KMS-11 (cell line): Measurements from ENCODE around the gene REEP5.

Experiments
- H2AFZ ChIP-seq: fragments of 200-600 bp; sonication (generic); 2 replicates; pipeline ENCODE4 v1.6.1; 2016; ENCODE audit warnings: antibody characterized with exemption, mixed run types, low read depth
- H3K27ac ChIP-seq: fragments of 200-600 bp; sonication (generic); 2 replicates; pipeline ENCODE4 v1.6.1; 2016; ENCODE audit warnings: mild to moderate bottlenecking, mixed run types
- H3K27me3 ChIP-seq: fragments of 200-600 bp; sonication (generic); 2 replicates; pipeline ENCODE4 v1.6.1; 2017; ENCODE audit warnings: mild to moderate bottlenecking, low read depth, mixed run types, moderate library complexity; ENCODE audit not compliant: insufficient read depth
- H3K36me3 ChIP-seq: fragments of 200-600 bp; sonication (generic); 2 replicates; pipeline ENCODE4 v1.6.1; 2017; ENCODE audit warnings: mild to moderate bottlenecking, mixed run types; ENCODE audit not compliant: insufficient read depth
- H3K4me1 ChIP-seq: fragments of 200-600 bp; sonication (generic); 2 replicates; pipeline ENCODE4 v1.6.1; 2016; ENCODE audit warnings: mild to moderate bottlenecking, low read depth, mixed run types; ENCODE audit not compliant: poor library complexity, severe bottlenecking
- H3K4me2 ChIP-seq: fragments of 200-600 bp; sonication (generic); 2 replicates; pipeline ENCODE4 v1.7.0; 2016; ENCODE audit warnings: mild to moderate bottlenecking, mixed run types
- H3K4me3 ChIP-seq: fragments of 200-600 bp; sonication (generic); IDR thresholded peaks from 2 replicates; pipeline ENCODE4 v1.6.1; 2017; ENCODE audit warnings: low read depth, low read length, mixed read lengths; ENCODE audit not compliant: insufficient read depth
- H3K79me2 ChIP-seq: fragments of 200-600 bp; sonication (generic); 2 replicates; pipeline ENCODE4 v1.6.1; 2016; ENCODE audit warnings: low read depth, mixed run types; ENCODE audit not compliant: insufficient read depth
- H3K9ac ChIP-seq: fragments of 200-600 bp; sonication (generic); 2 replicates; pipeline ENCODE4 v1.6.1; 2016; ENCODE audit warnings: mild to moderate bottlenecking, mixed run types
- H4K20me1 ChIP-seq: fragments of 200-600 bp; sonication (generic); 2 replicates; pipeline ENCODE4 v1.6.1; 2016; ENCODE audit warnings: mild to moderate bottlenecking, mixed run types; ENCODE audit not compliant: insufficient read depth
- CTCF ChIP-seq: fragments of 200-600 bp; sonication (generic); conservative IDR thresholded peaks from 2 replicates; pipeline ENCODE4 v1.6.1; 2017; ENCODE audit warnings: low read depth, mild to moderate bottlenecking, antibody characterized with exemption, low read length, moderate library complexity, mixed read lengths

The REEP5 gene

GRCh38 chr5:112833971-112834370, 88.1 kb downstream of the REEP5 start:
- H4K20me1 ChIP-seq, result no peaks in the 10 kb centered on the region
- H3K4me2 ChIP-seq, result no peak overlapping the region
- no peak overlapping the region for H3K9ac ChIP-seq
- no peaks in the 10 kb centered on the region for H3K27me3 ChIP-seq
- no peaks in the 10 kb centered on the region for H3K79me2 ChIP-seq
- no peak overlapping the region for H3K27ac ChIP-seq
- no peaks in the 10 kb centered on the region for H3K4me1 ChIP-seq
- peaks cover 3% of the 10 kb centered on the region; the same call in 1 of the 2 replicates for H3K36me3 ChIP-seq
- H3K4me3 ChIP-seq, result no peak overlapping the region
- H2AFZ ChIP-seq, result no peak overlapping the region
- no peak for TF ChIP-seq CTCF

- Histone ChIP-seq H4K20me1 (no peaks in the 10 kb centered on the region), H3K4me1 (no peaks in the 10 kb centered on the region), H3K36me3 (peaks cover 3% of the 10 kb centered on the region; the same call in 1 of the 2 replicates), H3K27ac (no peak overlapping the region), H2AFZ (no peak overlapping the region), H3K79me2 (no peaks in the 10 kb centered on the region), H3K4me2 (no peak overlapping the region), H3K9ac (no peak overlapping the region), H3K4me3 (no peak overlapping the region), H3K27me3 (no peaks in the 10 kb centered on the region)
- TF ChIP-seq CTCF, result no peak
Observed at GRCh38 chr5:112830378-112830777, 91.6 kb downstream of the REEP5 start.
